GM21528 (cell line): Measurements from ENCODE around the gene UNC5CL.

Experiments used
- ATAC-seq: cut with Tn5 transposase; IDR thresholded peaks from one replicate; pipeline ENCODE4 v1.9.1; 2021; ENCODE audit warnings: mild to moderate bottlenecking, moderate library complexity; ENCODE audit not compliant: unreplicated experiment, low FRiP score

UNC5CL gene

GRCh38 chr6:40977695-40978094 is 61.3 kb downstream of the UNC5CL start:
- ATAC-seq, result no peak

- no peak for ATAC-seq
Observed at GRCh38 chr6:40977085-40977484, 61.9 kb downstream of the UNC5CL start.
